PC-9 (cell line): Measurements from ENCODE around the gene PFAS.

Experiments used
- CTCF ChIP-seq: fragments of 200-600 bp; sonication (generic); conservative IDR thresholded peaks from 2 replicates; pipeline ENCODE4 v1.6.1; 2017; ENCODE audit warnings: mixed run types, antibody characterized with exemption, mild to moderate bottlenecking, moderate library complexity
- EZH2 ChIP-seq: fragments of 200-600 bp; sonication (generic); IDR thresholded peaks from 2 replicates; pipeline ENCODE4 v1.8.0; 2017; ENCODE audit warnings: antibody characterized with exemption, low read depth

DNA sequence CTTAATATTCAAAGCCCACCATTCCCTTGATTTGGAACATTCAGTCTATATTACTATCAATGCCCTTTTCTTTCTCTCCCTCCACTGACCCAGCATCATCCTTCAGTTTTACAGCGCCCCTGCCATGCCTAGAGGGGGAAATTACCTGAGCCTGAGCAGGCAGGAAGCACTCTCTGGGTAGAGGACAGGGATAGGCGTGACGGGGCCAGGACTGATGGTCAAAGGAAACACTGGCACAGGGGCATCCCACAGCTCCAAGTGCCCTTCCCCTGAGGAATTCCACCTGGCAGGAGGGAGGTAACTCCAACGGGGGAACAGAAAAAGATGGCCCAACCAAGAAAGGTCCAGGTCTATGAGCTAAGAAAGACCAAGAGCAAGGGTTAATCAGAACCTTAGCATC lies 11.2 kb upstream of the PFAS start:
- TF ChIP-seq CTCF (no peak), EZH2 (no peak)
